NCI-H524 (cell line): Measurements from ENCODE around the gene LGALSL.

Source experiments
- DNase-seq, 2 experiments: peaks; one replicate each; lab custom pipeline; 2025; lab: John Stamatoyannopoulos, UW

LGALSL gene

GRCh38 chr2:64453770-64454385, at the start of gene LGALSL:
TSS of gene LGALSL (plus strand) at chr2:64454162. CDS start at chr2:64454546, 384 bp downstream.
- peak; percentile 39 to 43 for DNase-seq

GRCh38 chr2:64404743-64405142, 49.2 kb upstream of the LGALSL start:
- DNase-seq: no peak

DNA sequence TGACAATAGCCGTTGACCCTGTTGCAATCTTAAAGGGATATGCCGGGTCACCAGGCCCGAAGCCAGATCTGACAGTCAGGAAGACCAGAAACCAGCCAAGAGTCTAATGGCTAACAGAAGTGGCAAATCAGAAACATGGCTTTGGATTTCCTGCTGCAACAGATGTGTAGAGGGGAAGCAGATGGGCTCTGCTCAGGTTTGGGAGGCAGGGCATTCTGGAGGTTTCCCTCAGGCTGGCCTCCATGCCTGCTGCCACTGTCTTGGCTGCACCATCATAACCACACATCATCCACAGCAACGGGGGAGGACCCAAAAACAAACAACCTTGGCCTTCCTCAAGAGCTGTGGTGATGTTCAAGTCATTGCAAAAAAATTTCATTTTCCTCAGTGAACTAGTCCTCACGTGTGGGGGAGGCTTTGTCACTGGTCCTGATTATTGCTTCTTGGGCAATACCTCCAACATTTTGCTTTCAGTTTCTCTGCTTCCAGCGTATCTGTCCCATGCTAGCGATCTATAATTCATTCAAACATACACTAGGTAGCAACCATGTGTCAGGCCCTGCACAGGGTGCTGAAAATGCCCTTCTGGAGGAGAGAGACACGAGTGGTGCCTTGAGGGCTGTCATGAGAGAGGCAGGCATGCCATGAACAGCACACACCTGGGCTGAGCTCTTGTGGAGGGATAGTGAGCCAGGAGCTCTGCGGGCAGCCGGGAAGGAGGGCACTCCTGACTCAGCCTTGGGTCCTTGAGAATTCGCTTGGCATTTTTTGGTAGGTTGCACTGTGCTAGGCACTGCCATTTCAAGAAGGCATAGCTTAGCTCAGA, 48.2 kb upstream of the LGALSL start:
- peak in 1 of 2 experiments; percentile 25 for DNase-seq

DNA sequence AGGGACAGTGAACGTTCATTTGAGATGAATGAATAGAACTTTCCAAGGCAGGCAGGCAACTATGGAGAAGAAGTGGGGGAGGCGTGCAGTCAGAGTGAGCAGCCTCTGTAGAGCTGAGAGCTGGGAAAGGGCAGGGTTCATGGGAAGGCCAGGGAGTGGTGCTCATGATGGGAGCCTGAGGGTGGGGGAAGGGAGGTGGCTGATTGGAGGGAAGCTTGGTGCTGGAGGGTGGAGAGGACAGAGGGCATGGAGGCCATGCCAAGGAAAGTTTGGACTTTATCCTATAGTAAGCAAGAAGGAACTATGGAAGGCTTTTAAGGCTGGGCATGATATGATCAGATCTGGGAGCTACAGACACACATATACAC, 47.6 kb upstream of the LGALSL start:
- DNase-seq: no peak

- no peak for DNase-seq
Observed at GRCh38 chr2:64408031-64408430, 45.9 kb upstream of the LGALSL start.

- DNase-seq: no peak
Observed at GRCh38 chr2:64410671-64411070, 43.3 kb upstream of the LGALSL start.

DNA sequence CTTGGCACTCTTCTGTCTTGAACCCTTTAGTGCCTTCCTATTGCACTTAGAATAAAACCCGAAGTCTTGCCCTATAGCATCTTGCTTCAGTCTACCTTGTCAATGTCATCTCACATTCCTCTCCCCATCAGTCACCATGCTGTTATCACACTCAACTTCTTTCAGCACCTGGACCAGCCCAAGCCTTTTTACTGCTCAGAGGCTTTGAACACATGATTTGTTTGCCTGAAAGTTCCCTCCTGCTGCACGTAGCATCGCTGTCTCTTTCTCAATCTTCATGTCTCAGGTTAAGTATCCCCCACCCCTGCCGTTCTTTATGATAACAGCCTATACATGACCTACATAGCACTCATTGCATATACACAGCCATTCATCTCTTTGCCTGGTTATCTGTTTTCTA, 41.3 kb upstream of the LGALSL start:
- no peak for DNase-seq

DNA sequence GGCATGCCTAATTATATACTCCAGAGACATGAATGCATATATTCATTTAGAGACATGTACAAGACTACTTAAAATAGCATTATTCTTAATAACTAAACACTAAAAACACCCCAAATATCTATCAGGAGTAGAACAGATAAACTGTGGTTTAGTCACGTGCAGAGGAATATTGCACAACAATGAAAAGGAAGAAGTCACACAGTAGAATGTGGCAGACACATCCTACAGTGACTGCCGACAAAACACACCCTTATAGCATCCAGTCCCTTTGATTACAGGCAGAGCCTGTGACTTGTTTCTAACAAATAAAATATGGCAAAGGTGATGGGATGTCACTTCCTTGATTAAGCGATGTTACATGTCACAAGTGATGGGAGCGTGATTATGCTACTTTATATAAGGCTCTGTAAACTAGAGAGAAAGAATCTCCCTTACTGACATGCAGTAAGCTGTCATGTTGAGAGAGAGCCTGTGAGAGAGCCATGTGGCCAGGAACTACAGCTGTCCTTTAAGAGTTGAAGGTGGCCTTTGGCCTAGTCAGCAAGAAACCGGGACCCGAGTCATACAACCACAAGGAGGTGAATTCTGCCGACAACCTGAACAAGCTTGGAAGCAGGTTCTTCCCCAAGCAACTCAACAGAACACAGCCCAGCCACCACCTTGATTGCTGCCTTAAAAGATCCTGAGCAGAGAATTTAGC, 39.1 kb upstream of the LGALSL start:
- no peak for DNase-seq

- DNase-seq: no peak
Observed at GRCh38 chr2:64417624-64418023, 36.3 kb upstream of the LGALSL start.

DNA sequence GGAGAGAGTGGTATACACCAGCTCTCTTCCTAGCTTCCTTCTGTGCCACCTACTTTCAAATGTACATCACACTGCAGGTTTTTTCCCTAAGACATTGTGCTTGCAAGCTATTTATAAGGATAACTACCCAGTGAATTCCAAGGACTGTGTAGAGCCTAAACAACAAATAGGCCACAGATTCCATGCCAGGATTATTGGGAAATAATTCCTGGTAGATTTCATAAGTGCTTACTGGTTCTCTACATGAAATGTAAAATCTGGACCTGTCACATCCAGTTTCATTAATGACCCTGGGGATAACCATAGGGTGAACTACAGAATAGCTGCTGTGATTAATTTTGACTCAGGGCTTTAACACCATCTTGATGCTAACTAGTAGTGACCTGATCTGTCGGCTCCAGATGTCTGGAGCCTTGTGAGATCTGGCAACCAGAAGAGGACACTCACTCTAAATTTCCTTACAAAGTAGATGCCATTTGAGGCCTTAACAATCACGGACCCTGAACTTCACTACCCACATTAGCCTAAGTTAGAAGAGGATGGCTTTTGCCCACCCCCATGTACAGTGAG, 34.3 kb upstream of the LGALSL start:
- DNase-seq: peak in 1 of 2 experiments; percentile 6

GRCh38 chr2:64420677-64421076, 33.3 kb upstream of the LGALSL start:
- DNase-seq: no peak

DNA sequence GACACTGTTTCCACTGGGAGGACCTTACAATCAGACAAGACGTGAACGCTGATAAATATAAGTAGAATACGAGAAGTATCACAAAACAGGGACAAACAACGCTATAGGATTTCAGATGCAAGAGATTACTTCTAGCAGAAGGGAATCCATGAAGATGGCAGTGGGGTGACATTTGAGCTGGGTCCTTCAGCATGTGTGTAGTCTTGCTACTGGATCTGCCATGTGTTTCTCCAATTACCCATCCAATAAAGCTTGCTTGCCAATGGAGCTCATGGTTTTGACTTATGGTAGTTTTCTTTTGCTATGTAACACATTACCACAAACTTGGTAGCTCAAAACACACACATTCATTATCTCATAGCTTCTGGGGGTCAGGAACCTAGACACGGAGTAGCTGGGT, 32.8 kb upstream of the LGALSL start:
- DNase-seq: no peak

DNA sequence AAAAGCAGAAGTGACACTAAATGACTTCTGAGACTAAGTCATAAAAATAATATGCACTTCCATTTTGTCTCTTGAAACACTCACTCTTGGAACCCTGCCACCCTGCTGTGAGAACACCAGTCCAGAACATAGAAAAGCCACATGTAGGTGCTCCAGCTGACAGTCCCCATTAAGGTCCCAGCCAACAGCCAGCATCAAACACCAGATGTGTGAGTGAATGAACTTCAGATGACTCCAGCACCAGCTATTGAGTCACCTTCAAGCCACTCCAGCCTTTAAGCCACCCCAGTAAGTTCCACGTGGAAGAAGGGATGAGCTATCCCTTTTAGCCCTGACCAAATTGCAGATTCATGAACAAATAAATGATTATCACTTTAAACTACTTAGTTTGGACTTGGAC, 31.5 kb upstream of the LGALSL start:
- DNase-seq: no peak

GRCh38 chr2:64423303-64423702, 30.7 kb upstream of the LGALSL start:
- no peak for DNase-seq

DNA sequence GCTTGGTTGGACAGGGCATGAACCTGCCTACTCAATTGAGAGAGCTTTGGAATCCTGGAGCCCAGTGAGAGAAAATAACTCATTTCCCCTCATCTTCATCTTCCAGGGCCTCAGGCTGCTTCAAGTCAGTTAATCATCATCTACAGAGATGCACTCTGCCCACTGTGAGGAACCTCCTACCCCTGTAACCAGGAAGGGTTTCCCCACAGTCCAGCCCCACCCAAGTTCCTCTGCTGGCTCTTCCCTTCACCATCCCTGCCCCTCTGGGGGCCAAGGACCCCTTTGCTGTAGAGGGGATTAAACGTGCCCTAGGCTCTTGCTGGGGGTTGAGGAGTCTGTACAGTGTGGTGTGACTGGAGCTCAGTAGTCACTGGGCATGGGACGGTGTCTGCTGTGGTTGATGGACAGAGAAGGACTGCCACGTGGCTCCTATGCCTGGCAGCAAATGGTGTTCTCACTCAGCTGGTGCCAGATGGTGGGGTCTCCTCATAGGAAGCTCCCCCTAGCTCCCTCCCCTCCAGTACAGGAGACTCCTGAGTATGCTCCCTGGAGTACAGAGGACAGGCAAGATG, 29.5 kb upstream of the LGALSL start:
- peak in 1 of 2 experiments; percentile 9 for DNase-seq

DNA sequence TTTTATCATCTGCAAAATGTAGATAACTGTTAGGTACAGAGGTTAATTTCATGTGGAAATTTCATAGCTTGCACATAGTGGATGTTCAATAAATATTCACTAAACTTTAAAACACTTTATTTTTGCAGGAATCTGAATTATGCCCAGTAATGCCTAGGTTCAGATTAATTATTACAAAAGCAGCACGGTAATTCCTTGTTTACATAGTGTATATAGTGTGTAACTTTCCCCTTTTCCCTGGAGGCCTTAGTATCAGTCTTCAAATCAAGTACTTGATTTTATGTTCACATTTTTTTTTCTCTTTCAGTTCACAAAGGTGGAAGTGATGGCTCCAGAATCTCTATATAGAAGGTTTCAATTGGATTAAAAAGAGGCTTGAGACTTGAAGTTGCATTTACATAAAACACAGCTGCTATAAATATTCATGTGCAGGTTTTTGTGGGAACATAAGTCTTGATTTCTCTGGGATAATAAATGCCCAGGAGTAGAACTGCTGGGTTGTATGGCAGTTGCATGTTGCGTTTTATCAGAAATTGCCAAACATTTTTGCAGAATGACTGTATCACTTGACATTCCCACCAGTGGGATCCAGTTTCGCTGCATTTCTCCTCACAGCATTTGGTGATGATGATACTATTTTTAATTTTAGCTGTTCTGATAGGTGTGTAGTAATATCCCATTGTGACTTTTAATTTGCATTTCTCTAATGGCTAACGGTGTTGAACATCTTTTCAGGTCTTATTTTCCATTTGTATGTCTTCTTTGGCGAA, 27.6 kb upstream of the LGALSL start:
- peak in 1 of 2 experiments; percentile 4 for DNase-seq

GRCh38 chr2:64434039-64434657, 19.8 kb upstream of the LGALSL start:
- no peak for DNase-seq

DNA sequence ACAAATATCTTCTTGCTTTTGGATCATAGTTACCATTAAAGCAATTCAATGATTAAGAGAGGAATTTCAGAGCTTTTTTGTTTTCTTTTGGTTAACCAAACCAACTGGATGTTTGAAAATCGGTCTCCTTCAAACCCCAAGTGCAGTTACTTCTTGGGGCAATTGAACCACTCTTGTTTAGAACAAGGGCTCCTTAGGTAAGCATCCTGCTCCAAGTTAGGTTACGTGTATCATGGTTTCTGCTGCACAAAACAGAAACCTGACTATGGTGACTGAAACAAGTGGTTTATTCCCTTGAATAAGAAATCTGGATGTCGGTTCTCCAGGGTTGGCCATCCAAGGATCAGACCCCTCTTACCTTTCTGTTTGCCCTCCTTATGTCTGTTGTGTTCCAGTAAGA, 16.1 kb upstream of the LGALSL start:
- DNase-seq: no peak

DNA sequence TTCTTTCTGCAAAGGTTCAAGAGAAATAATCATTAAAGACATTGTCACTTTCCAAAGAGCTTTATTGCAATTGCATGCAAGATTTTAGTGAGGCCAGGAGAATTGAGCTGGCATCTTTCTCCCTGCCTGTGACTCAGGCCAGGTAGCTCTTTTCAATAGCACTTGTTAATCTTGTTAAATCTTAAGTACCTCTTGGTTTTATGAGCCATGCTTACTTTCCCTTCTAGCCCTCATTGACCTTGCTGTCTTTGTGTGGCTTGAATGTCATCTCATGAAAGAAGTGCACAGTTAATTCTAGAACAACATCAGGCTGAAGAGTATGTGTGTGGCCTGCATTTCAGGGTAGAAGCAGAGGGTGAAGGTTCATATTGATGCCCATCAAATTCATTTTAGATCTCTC, 14.8 kb upstream of the LGALSL start:
- peak in 1 of 2 experiments; percentile 70 for DNase-seq

GRCh38 chr2:64440843-64441242, 13.1 kb upstream of the LGALSL start:
- DNase-seq: peak in 1 of 2 experiments; percentile 4

GRCh38 chr2:64442277-64442676, 11.7 kb upstream of the LGALSL start:
- no peak for DNase-seq
